Measurements from ENCODE around the gene MYO1B. TPM values are rescaled to one million over a fixed set of nuclear protein-coding genes. Genes with fewer than 3 reads are reported as not detected.

Gene MYO1B
- total and polyA plus RNA-seq, 9 donors = 63.3 to 94.1 (median 75.4) TPM

- no CpG with 5 or more reads among the region's 1 CpG for WGBS (ENCODE audit: insufficient coverage)
- no peak for DNase-seq
- peaks cover 12% of the 10 kb centered on the region for H3K4me1 ChIP-seq (ENCODE audit: control insufficient read depth, insufficient read depth, low read length)
- no peaks in the 10 kb centered on the region for H3K9me3 ChIP-seq (replicated peaks; ENCODE audit: control insufficient read depth, low read depth, low read length)
- peaks cover 11% of the 10 kb centered on the region for H3K36me3 ChIP-seq (ENCODE audit: control insufficient read depth, insufficient read depth, low read length)
- peak overlapping the region; percentile 2 for H3K27ac ChIP-seq (ENCODE audit: low read length)
- no peaks in the 10 kb centered on the region for H3K27me3 ChIP-seq (ENCODE audit: control insufficient read depth, insufficient read depth, low read length)
- no peak overlapping the region for H3K4me3 ChIP-seq (ENCODE audit: low read length)
These were observed 138.3 kb downstream of the MYO1B start for GRCh38 chr2:191383486-191383885.

GRCh38 chr2:191384829-191385228, 139.6 kb downstream of the MYO1B start:
- no peaks in the 10 kb centered on the region for H3K9me3 ChIP-seq (replicated peaks; ENCODE audit: control insufficient read depth, low read depth, low read length)
- H3K27ac ChIP-seq (ENCODE audit: low read length) = peak overlapping the region; percentile 62
- H3K4me1 ChIP-seq (ENCODE audit: control insufficient read depth, insufficient read depth, low read length) = peaks cover 12% of the 10 kb centered on the region
- no peaks in the 10 kb centered on the region for H3K27me3 ChIP-seq (ENCODE audit: control insufficient read depth, insufficient read depth, low read length)
- H3K36me3 ChIP-seq (ENCODE audit: control insufficient read depth, insufficient read depth, low read length) = peaks cover 15% of the 10 kb centered on the region
- no peak overlapping the region for H3K4me3 ChIP-seq (ENCODE audit: low read length)
- 67% methylated on average over 2 of the region's 2 CpGs for WGBS (ENCODE audit: insufficient coverage)
- DNase-seq = peak; percentile 50

GRCh38 chr2:191385416-191386160, 140.4 kb downstream of the MYO1B start:
- Histone ChIP-seq H3K4me1 (ENCODE audit: control insufficient read depth, insufficient read depth, low read length) (peaks cover 12% of the 10 kb centered on the region), H3K4me3 (ENCODE audit: low read length) (no peak overlapping the region), H3K27me3 (ENCODE audit: control insufficient read depth, insufficient read depth, low read length) (no peaks in the 10 kb centered on the region), H3K27ac (ENCODE audit: low read length) (peak overlapping the region; percentile 62), H3K9me3 (replicated peaks; ENCODE audit: control insufficient read depth, low read depth, low read length) (no peaks in the 10 kb centered on the region), H3K36me3 (ENCODE audit: control insufficient read depth, insufficient read depth, low read length) (peaks cover 18% of the 10 kb centered on the region)
- peak; percentile 17 for DNase-seq
- WGBS (ENCODE audit: insufficient coverage) = 89% methylated on average over 2 of the region's 6 CpGs

- no peak for DNase-seq
- Histone ChIP-seq H3K36me3 (ENCODE audit: control insufficient read depth, insufficient read depth, low read length) (peaks cover 27% of the 10 kb centered on the region), H3K9me3 (replicated peaks; ENCODE audit: control insufficient read depth, low read depth, low read length) (no peaks in the 10 kb centered on the region), H3K4me1 (ENCODE audit: control insufficient read depth, insufficient read depth, low read length) (peaks cover 12% of the 10 kb centered on the region), H3K4me3 (ENCODE audit: low read length) (no peak overlapping the region), H3K27ac (ENCODE audit: low read length) (no peak overlapping the region), H3K27me3 (ENCODE audit: control insufficient read depth, insufficient read depth, low read length) (no peaks in the 10 kb centered on the region)
- 91% methylated on average over 3 of the region's 7 CpGs for WGBS (ENCODE audit: insufficient coverage)
These were observed 141.8 kb downstream of the MYO1B start for GRCh38 chr2:191386938-191387536.

GRCh38 chr2:191389288-191389687, 144.1 kb downstream of the MYO1B start:
- no peak for DNase-seq
- no peaks in the 10 kb centered on the region for H3K9me3 ChIP-seq (replicated peaks; ENCODE audit: control insufficient read depth, low read depth, low read length)
- H3K4me3 ChIP-seq (ENCODE audit: low read length) = no peak overlapping the region
- no CpG with 5 or more reads among the region's 5 CpGs for WGBS (ENCODE audit: insufficient coverage)
- peaks cover 5% of the 10 kb centered on the region for H3K4me1 ChIP-seq (ENCODE audit: control insufficient read depth, insufficient read depth, low read length)
- H3K27me3 ChIP-seq (ENCODE audit: control insufficient read depth, insufficient read depth, low read length) = no peaks in the 10 kb centered on the region
- no peak overlapping the region for H3K27ac ChIP-seq (ENCODE audit: low read length)
- peaks cover 32% of the 10 kb centered on the region for H3K36me3 ChIP-seq (ENCODE audit: control insufficient read depth, insufficient read depth, low read length)

GRCh38 chr2:191391171-191391570, 146.0 kb downstream of the MYO1B start:
- Histone ChIP-seq H3K27ac (ENCODE audit: low read length) (no peak overlapping the region), H3K4me3 (ENCODE audit: low read length) (no peak overlapping the region), H3K9me3 (replicated peaks; ENCODE audit: control insufficient read depth, low read depth, low read length) (no peaks in the 10 kb centered on the region), H3K36me3 (ENCODE audit: control insufficient read depth, insufficient read depth, low read length) (peaks cover 37% of the 10 kb centered on the region), H3K27me3 (ENCODE audit: control insufficient read depth, insufficient read depth, low read length) (no peaks in the 10 kb centered on the region), H3K4me1 (ENCODE audit: control insufficient read depth, insufficient read depth, low read length) (no peaks in the 10 kb centered on the region)
- DNase-seq = no peak
- WGBS (ENCODE audit: insufficient coverage) = no CpG with 5 or more reads among the region's 3 CpGs

- Histone ChIP-seq H3K9me3 (replicated peaks; ENCODE audit: control insufficient read depth, low read depth, low read length) (no peaks in the 10 kb centered on the region), H3K27me3 (ENCODE audit: control insufficient read depth, insufficient read depth, low read length) (no peaks in the 10 kb centered on the region), H3K4me1 (ENCODE audit: control insufficient read depth, insufficient read depth, low read length) (no peaks in the 10 kb centered on the region), H3K36me3 (ENCODE audit: control insufficient read depth, insufficient read depth, low read length) (peaks cover 35% of the 10 kb centered on the region), H3K27ac (ENCODE audit: low read length) (no peak overlapping the region), H3K4me3 (ENCODE audit: low read length) (no peak overlapping the region)
- DNase-seq = no peak
- no CpG with 5 or more reads among the region's 2 CpGs for WGBS (ENCODE audit: insufficient coverage)
These were observed 148.8 kb downstream of the MYO1B start for GRCh38 chr2:191394043-191394442.

- H3K27me3 ChIP-seq (ENCODE audit: control insufficient read depth, insufficient read depth, low read length) = no peaks in the 10 kb centered on the region
- no peak for DNase-seq
- 100% methylated on average over 2 of the region's 5 CpGs for WGBS (ENCODE audit: insufficient coverage)
- no peak overlapping the region for H3K27ac ChIP-seq (ENCODE audit: low read length)
- peaks cover 34% of the 10 kb centered on the region for H3K36me3 ChIP-seq (ENCODE audit: control insufficient read depth, insufficient read depth, low read length)
- H3K4me3 ChIP-seq (ENCODE audit: low read length) = no peak overlapping the region
- peaks cover 8% of the 10 kb centered on the region for H3K4me1 ChIP-seq (ENCODE audit: control insufficient read depth, insufficient read depth, low read length)
- no peaks in the 10 kb centered on the region for H3K9me3 ChIP-seq (replicated peaks; ENCODE audit: control insufficient read depth, low read depth, low read length)
These were observed 151.6 kb downstream of the MYO1B start for GRCh38 chr2:191396794-191397193.

- no peak overlapping the region for H3K27ac ChIP-seq (ENCODE audit: low read length)
- H3K27me3 ChIP-seq (ENCODE audit: control insufficient read depth, insufficient read depth, low read length) = no peaks in the 10 kb centered on the region
- DNase-seq = no peak
- 94% methylated on average over 4 of the region's 5 CpGs for WGBS (ENCODE audit: insufficient coverage)
- no peaks in the 10 kb centered on the region for H3K9me3 ChIP-seq (replicated peaks; ENCODE audit: control insufficient read depth, low read depth, low read length)
- H3K36me3 ChIP-seq (ENCODE audit: control insufficient read depth, insufficient read depth, low read length) = peaks cover 36% of the 10 kb centered on the region
- peaks cover 8% of the 10 kb centered on the region for H3K4me1 ChIP-seq (ENCODE audit: control insufficient read depth, insufficient read depth, low read length)
- H3K4me3 ChIP-seq (ENCODE audit: low read length) = no peak overlapping the region
These were observed 154.4 kb downstream of the MYO1B start for GRCh38 chr2:191399601-191400000.

GRCh38 chr2:191401287-191401686, 156.1 kb downstream of the MYO1B start:
- peak; percentile 27 for DNase-seq
- H3K27me3 ChIP-seq (ENCODE audit: control insufficient read depth, insufficient read depth, low read length) = no peaks in the 10 kb centered on the region
- H3K4me1 ChIP-seq (ENCODE audit: control insufficient read depth, insufficient read depth, low read length) = peaks cover 8% of the 10 kb centered on the region
- H3K36me3 ChIP-seq (ENCODE audit: control insufficient read depth, insufficient read depth, low read length) = peaks cover 33% of the 10 kb centered on the region
- no CpG with 5 or more reads among the region's 1 CpG for WGBS (ENCODE audit: insufficient coverage)
- no peak overlapping the region for H3K4me3 ChIP-seq (ENCODE audit: low read length)
- no peaks in the 10 kb centered on the region for H3K9me3 ChIP-seq (replicated peaks; ENCODE audit: control insufficient read depth, low read depth, low read length)
- H3K27ac ChIP-seq (ENCODE audit: low read length) = peak overlapping the region; percentile 24
